Thyroid gland (tissue), 4 donors: ENCODE results near the gene NKX2-3.

Experiments used
- CTCF ChIP-seq, 6 experiments: fragments of 200-600 bp in 3 of 6; fragments of 450-650 bp in 3 of 6; sonication (generic) in 3 of 6; IDR thresholded peaks; one replicate each; pipeline ENCODE4 v1.5.1; 2016 to 2019; ENCODE audit warnings: antibody characterized with exemption in 6 of 6, mild to moderate bottlenecking in 2 of 6, inconsistent platforms in 1 of 6, moderate library complexity in 1 of 6
- POLR2A ChIP-seq, 2 donors: fragments of 450-650 bp; IDR thresholded peaks; one replicate each; pipeline ENCODE4 v1.6.1; 2017; ENCODE audit warnings: antibody characterized with exemption in 2 of 2, mild to moderate bottlenecking in 2 of 2, moderate library complexity in 1 of 2

- TF ChIP-seq CTCF (IDR thresholded peaks at IDR 0.05) (no peak), POLR2A (IDR thresholded peaks at IDR 0.05) (no peak)
These were observed 26.3 kb upstream of the NKX2-3 start for GRCh38 chr10:99506416-99506815.
